Psoas muscle (tissue), 8 donors: Measurements from ENCODE around the gene NOD2. TPM values are rescaled to one million over a fixed set of nuclear protein-coding genes. Genes with fewer than 3 reads are reported as not detected.

Source experiments
- ATAC-seq, 4 donors: fragments of 200-7000 bp; cut with Tn5 transposase; one replicate each; pipeline ENCODE4 v1.9.1; 2020; ENCODE audit warnings: moderate library complexity in 3 of 4, mild to moderate bottlenecking in 2 of 4
- DNase-seq, 2 donors: peaks; one replicate each; pipeline ENCODE4 v3.0.0-alpha.2; 2020
- H3K27ac ChIP-seq: fragments of 200-600 bp; one replicate; pipeline ENCODE4 v1.8.0; 2022
- H3K27me3 ChIP-seq, 3 donors: fragments of 200-600 bp in 1 of 3; one replicate each; pipeline versions ENCODE4 v1.6.1 to v1.8.0; 2013 to 2022; ENCODE audit warnings: low read length in 2 of 3, mild to moderate bottlenecking in 2 of 3, moderate library complexity in 1 of 3; ENCODE audit not compliant: insufficient read depth in 3 of 3
- H3K36me3 ChIP-seq, 2 donors: fragments of 200-600 bp in 1 of 2; one replicate each; pipeline versions ENCODE4 v1.6.1 to v1.8.0; 2013 to 2022; ENCODE audit warnings: low read depth in 1 of 2, mild to moderate bottlenecking in 1 of 2, moderate library complexity in 1 of 2; ENCODE audit not compliant: insufficient read depth in 1 of 2
- H3K4me1 ChIP-seq: fragments of 200-600 bp; one replicate; pipeline ENCODE4 v1.8.0; 2022
- H3K4me3 ChIP-seq: fragments of 200-600 bp; one replicate; pipeline ENCODE4 v1.8.0; 2022; ENCODE audit warnings: mild to moderate bottlenecking
- H3K9me3 ChIP-seq: fragments of 200-600 bp; one replicate; pipeline ENCODE4 v1.8.0; 2022
- WGBS, 3 donors: extraction: QIAGEN DNeasy Blood & Tissue Kit; methylation state at CpG; one replicate each; pipeline versions ENCODE4 v1.1.6 to v1.1.7; 2013; 5-methylcytosine and 5-hydroxymethylcytosine counted together
- intact Hi-C, 2 donors: fragments of 100-400 bp; cut with DNase I; formaldehyde crosslinking; loops; one replicate each; pipeline versions ENCODE4 v1.11.0 to v1.14.2; 2022
- polyA plus RNA-seq, 3 donors: library from polyadenylated mRNA; stranded (reverse); fragments of 200-250 nt; gene quantifications; one replicate each; pipeline ENCODE4 v1.2.3, GENCODE V29; 2013
- total RNA-seq, 4 donors: library from RNA; stranded (reverse); fragmentation: NEBNext Ultra II Directional in 2 of 4; extraction: Animal tissue kit (Norgen Biotek cat#: 25700) in 2 of 4; gene quantifications; one replicate each; pipeline versions ENCODE4 v1.2.1 to v1.2.4, GENCODE V29; 2021 to 2023
- TF ChIP-seq, protein P1 (sequence below): fragments of 200-600 bp; IDR thresholded peaks from one replicate; pipeline ENCODE4 v1.8.0; 2022; ENCODE audit warnings: antibody characterized with exemption
- donor health status: healthy with polysubstance abuse.
- donor health status: DM: no; HTN: no; CAD: no; lungs with moderate emphysema.
- donor health status: Bipolar disorder and iron deficiency.
- donor health status: healthy.
- donor health status: DM: yes; HTN: yes; CAD: no.
- donor health status: DM: no; HTN: no; CAD: no.
- donor health status: DM: no; HTN: no; CAD: no.
- donor health status: DM: yes; HTN: yes; CAD: no.

NOD2 gene
- total and polyA plus RNA-seq, 7 donors = 0.07 to 0.74 (median 0.25) TPM

DNA sequence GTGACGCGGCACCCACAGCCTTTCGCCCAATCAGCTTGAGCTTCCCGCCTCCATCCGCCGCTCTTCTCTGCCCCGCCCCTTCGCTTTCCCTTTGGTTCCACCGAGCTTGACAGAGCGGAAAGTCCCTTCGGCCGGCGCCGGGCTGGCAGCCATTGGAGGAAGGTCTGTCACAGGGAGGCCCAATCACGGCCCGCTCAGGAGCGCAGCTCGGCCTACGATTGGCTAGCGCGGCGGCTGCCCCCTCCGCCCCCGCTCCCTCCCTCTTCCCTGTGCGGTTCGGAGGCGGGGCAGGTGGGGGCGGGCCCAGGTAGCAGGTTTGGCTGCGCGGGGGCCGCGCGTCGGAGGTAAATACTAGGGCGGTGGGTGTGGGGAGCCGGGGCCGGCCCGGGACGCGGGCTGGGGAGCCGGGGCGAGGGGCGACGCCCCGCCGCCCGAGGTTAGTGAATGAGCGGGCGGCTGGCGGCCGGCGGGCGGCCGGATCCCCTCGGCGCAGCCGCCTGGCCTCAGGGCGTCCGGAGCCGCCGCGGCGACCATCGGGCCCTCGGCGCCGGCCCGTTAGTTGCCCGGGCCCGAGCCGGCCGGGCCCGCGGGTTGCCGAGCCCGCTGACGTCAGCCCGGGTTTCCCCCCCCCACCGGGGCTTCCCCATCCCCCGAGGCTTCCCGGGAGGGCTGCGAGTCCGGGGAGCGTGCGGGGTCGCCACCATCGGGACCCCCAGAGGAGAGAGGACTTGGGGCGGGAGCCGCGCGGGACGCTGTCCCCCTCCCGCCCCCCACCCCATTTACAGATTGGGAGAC lies 48.6 kb downstream of the NOD2 start, which contains the start of gene CYLD:
TSS of gene CYLD (plus strand) at position 306 of the 795 bp plus-strand sequence. CDS start 7,613 bp downstream, outside the sequence.
- peak; percentile 97 to 99 (median 98) for ATAC-seq
- peak; percentile 100 for DNase-seq

DNA sequence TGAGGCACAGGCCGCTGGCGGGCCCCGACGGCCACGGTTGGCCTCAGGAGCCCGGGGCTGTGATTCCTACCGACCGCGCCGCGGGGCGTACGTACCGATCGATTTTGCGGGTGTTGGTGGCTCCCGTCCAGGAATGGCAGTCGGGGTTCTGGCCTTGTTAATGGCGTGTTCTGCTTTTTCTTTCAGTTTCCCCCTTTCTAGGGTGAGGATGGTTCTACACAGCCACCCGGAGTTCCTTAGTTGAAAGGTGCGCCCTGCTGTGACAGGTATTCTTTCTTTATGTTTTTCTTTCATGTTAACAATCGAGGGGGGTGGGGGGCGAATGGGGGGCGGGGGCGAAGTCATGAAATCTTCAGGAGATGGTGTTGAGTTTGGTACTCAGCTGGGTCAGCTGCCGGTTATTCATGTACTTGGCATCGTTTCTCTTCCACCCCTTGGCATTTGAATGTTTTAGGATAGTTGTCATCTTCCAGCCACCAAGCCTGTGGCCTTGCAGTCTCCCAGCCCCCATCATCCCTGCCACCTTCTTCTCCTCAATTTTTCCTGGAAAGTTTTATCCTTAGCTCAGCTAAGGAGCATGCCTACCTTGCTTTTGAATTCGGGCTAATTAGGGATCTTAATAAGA lies 49.3 kb downstream of the NOD2 start:
- Histone ChIP-seq H3K27ac (peak overlapping the region; percentile 94), H3K4me1 (peaks cover 27% of the 10 kb centered on the region), H3K9me3 (no peaks in the 10 kb centered on the region), H3K36me3 (peaks cover 0 to 18% of the 10 kb centered on the region in 2 donors), H3K27me3 (no peaks in the 10 kb centered on the region), H3K4me3 (peak overlapping the region; percentile 90)
- TF ChIP-seq, protein P1, sequence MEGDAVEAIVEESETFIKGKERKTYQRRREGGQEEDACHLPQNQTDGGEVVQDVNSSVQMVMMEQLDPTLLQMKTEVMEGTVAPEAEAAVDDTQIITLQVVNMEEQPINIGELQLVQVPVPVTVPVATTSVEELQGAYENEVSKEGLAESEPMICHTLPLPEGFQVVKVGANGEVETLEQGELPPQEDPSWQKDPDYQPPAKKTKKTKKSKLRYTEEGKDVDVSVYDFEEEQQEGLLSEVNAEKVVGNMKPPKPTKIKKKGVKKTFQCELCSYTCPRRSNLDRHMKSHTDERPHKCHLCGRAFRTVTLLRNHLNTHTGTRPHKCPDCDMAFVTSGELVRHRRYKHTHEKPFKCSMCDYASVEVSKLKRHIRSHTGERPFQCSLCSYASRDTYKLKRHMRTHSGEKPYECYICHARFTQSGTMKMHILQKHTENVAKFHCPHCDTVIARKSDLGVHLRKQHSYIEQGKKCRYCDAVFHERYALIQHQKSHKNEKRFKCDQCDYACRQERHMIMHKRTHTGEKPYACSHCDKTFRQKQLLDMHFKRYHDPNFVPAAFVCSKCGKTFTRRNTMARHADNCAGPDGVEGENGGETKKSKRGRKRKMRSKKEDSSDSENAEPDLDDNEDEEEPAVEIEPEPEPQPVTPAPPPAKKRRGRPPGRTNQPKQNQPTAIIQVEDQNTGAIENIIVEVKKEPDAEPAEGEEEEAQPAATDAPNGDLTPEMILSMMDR = no peak
- 2% methylated on average over 22 to 28 of the region's 28 CpGs for WGBS, 3 donors
- DNase-seq (peak; percentile 27 to 68), ATAC-seq (peak in 1 of 4 donors; percentile 36)
- intact Hi-C loops = loop anchor here (5.0 to 10.0 kb wide), 3 partner anchors 65 to 378 kb away; partner anchors contain the start of gene BRD7 (in 2 of the 2)

More for the DNA sequence above, 48.6 kb downstream of the NOD2 start, which contains the start of gene CYLD:
- H3K27me3 ChIP-seq = no peaks in the 10 kb centered on the region
- H3K27ac ChIP-seq = peak within 1 kb of the TSS; percentile 94
- TF ChIP-seq, protein P1 = no peak
- H3K9me3 ChIP-seq = no peaks in the 10 kb centered on the region
- H3K36me3 ChIP-seq = peaks cover 0 to 18% of the 10 kb centered on the region in 2 donors
- intact Hi-C loops = loop anchor here (5.0 to 10.0 kb wide), 3 partner anchors 65 to 377 kb away; partner anchors contain the start of gene BRD7 (in 2 of the 2)
- WGBS, 3 donors = 0 to 1% (median 1%) methylated on average over 49 to 93 of the region's 93 CpGs
- H3K4me3 ChIP-seq = peak within 1 kb of the TSS; percentile 90
- peaks cover 24% of the 10 kb centered on the region for H3K4me1 ChIP-seq

DNA sequence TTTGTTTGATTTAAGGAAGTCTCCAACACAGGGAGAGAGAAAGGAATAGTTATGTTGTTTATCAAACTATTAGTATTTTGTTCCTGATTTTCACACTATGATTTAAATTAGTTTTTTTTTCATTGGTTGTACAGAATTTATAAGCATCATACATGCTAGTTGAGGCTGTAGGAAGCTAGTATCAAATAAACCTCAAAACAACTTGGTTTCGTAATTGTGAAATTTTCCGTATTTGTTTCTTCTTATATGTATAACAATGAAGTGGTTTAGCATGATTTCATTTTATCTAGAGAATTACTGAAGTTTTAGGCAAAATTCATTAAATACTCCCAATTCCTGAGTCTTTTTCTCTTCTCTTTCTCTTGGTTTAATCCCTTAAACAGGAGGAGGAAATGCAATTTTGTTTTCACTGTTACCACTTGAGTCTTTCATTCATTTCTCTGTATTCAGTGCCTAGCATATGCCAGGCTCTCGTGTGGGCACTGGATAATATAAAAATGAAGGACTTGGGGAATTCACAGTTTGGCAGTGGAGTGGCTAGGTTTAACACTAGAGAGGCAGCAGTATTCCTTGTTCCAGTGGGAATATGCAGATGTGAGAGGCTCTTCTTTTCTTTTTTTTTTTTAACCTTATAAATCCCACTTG lies 50.3 kb downstream of the NOD2 start:
- DNase-seq (no peak), ATAC-seq (no peak)
- Histone ChIP-seq H3K36me3 (peaks cover 0 to 18% of the 10 kb centered on the region in 2 donors), H3K27ac (peak overlapping the region; percentile 32), H3K4me3 (peak overlapping the region; percentile 90), H3K9me3 (no peaks in the 10 kb centered on the region), H3K27me3 (no peaks in the 10 kb centered on the region), H3K4me1 (peaks cover 35% of the 10 kb centered on the region)
- TF ChIP-seq, protein P1 = no peak
- WGBS, 3 donors = 70 to 75% (median 75%) methylated on average over 3 of the region's 3 CpGs
- intact Hi-C loops = loop anchor here (5.0 to 10.0 kb wide), 3 partner anchors 64 to 379 kb away; partner anchors contain the start of gene BRD7 (in 2 of the 2)

DNA sequence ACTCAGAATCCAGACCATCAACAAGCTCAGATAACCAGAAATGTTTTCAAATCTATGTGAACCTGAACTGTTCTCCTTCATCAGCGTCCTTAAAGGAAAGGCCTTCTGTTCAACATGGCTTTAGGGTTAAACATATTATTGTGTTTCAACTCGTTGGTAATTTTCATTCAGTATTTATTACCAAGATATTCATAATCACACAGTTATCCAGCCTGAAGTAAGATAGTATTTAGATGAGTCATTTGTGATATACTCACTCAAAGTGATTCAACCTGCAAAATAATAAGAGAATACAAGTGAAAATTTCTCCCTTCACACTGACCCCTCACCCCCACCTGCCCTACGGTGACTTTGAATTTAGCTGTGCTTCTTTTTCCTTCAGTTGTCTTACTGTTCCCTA lies 51.5 kb downstream of the NOD2 start:
- no peaks in the 10 kb centered on the region for H3K9me3 ChIP-seq
- intact Hi-C loops = loop anchor here (5.0 to 10.0 kb wide), 4 partner anchors 62 to 380 kb away; partner anchors contain the start of gene BRD7 (in 2 of the 2)
- no peaks in the 10 kb centered on the region for H3K27me3 ChIP-seq
- 56 to 70% (median 65%) methylated on average over 3 of the region's 3 CpGs for WGBS, 3 donors
- TF ChIP-seq, protein P1 = no peak
- peaks cover 3 to 25% of the 10 kb centered on the region in 2 donors for H3K36me3 ChIP-seq
- H3K4me1 ChIP-seq = peaks cover 35% of the 10 kb centered on the region
- ATAC-seq (no peak), DNase-seq (no peak)
- no peak overlapping the region for H3K4me3 ChIP-seq
- no peak overlapping the region for H3K27ac ChIP-seq
